ENCODE data around the gene ENO4. TPM values are rescaled to one million over a fixed set of nuclear protein-coding genes. Genes with fewer than 3 reads are reported as not detected.

The ENO4 gene
- total and polyA plus RNA-seq, 9 of the 15 experiments (the other 6 are each of a cell fraction or from before 2014, with no cell fraction given) = 0.07 TPM; not detected in 8

- TF ChIP-seq ZNF318 (IDR thresholded peaks at IDR 0.05; ENCODE audit: borderline replicate concordance in 1 of 2, low read depth in 1 of 2) (no peak), ZFP36 (IDR thresholded peaks at IDR 0.05; ENCODE audit: low read depth, low read length, partially characterized antibody) (no peak), ZBTB9 (CRISPR knock-in tag; IDR thresholded peaks at IDR 0.05) (no peak), MECOM (CRISPR knock-in tag; IDR thresholded peaks at IDR 0.05) (no peak), STAT6 (CRISPR knock-in tag; IDR thresholded peaks at IDR 0.05) (no peak), ASH1L (IDR thresholded peaks at IDR 0.05; ENCODE audit: borderline replicate concordance, low read depth, partially characterized antibody) (no peak)
These were observed 11.1 kb upstream of the ENO4 start (continued) for GRCh38 chr10:116838143-116838725.
